Keratinocyte (primary cell): ENCODE results near the gene NELL1. TPM values are rescaled to one million over a fixed set of nuclear protein-coding genes. Genes with fewer than 3 reads are reported as not detected.

ENCODE experiments used
- DNase-seq: peaks from one replicate; pipeline ENCODE4 v3.0.0-alpha.2; 2011; ENCODE audit warnings: low read depth, missing footprints, low spot score
- FAIRE-seq: peaks from 2 replicates; lab custom pipeline; 2011; peaks lifted over from hg19 to GRCh38; lab: Jason Lieb, UNC
- H2AFZ ChIP-seq: 2 replicates; pipeline ENCODE4 v1.6.0; 2012; ENCODE audit warnings: low read length, control low read depth, inconsistent platforms; ENCODE audit not compliant: control insufficient read depth
- H3K27ac ChIP-seq: 2 replicates; pipeline ENCODE4 v1.5.1; 2011; ENCODE audit warnings: low read length; ENCODE audit not compliant: control insufficient read depth, insufficient read depth
- H3K27me3 ChIP-seq: 3 replicates; pipeline ENCODE4 v1.6.0; 2011; ENCODE audit warnings: low read length; ENCODE audit not compliant: control insufficient read depth, insufficient read depth; ENCODE audit errors: extremely low read depth
- H3K36me3 ChIP-seq, 2 experiments: 2 replicates in 1 of 2; 3 replicates in 1 of 2; pipeline ENCODE4 v1.5.1; 2011; ENCODE audit warnings: low read length in 2 of 2, mild to moderate bottlenecking in 1 of 2; ENCODE audit not compliant: control insufficient read depth in 2 of 2, insufficient read depth in 2 of 2; ENCODE audit errors: extremely low read depth in 1 of 2
- H3K4me1 ChIP-seq: 3 replicates; pipeline ENCODE4 v1.5.1; 2011; ENCODE audit warnings: low read length; ENCODE audit not compliant: control insufficient read depth, insufficient read depth; ENCODE audit errors: extremely low read depth
- H3K4me2 ChIP-seq: 3 replicates; pipeline ENCODE4 v1.6.0; 2011; ENCODE audit warnings: low read depth, low read length; ENCODE audit not compliant: control insufficient read depth, insufficient read depth; ENCODE audit errors: extremely low read depth
- H3K4me3 ChIP-seq, 3 experiments: fragments of 200-600 bp in 1 of 3; sonication (generic) in 1 of 3; 2 replicates in 2 of 3; 3 replicates in 1 of 3; pipeline ENCODE4 v1.5.1; 2011 to 2016; ENCODE audit warnings: low read length in 3 of 3, mild to moderate bottlenecking in 3 of 3, control low read depth in 2 of 3, inconsistent platforms in 1 of 3, low read depth in 1 of 3, mixed read lengths in 1 of 3, mixed run types in 1 of 3, moderate library complexity in 1 of 3; ENCODE audit not compliant: control insufficient read depth in 2 of 3, insufficient read depth in 2 of 3; ENCODE audit errors: extremely low read depth in 1 of 3
- H3K79me2 ChIP-seq: 2 replicates; pipeline ENCODE4 v1.6.0; 2012; ENCODE audit warnings: low read length; ENCODE audit not compliant: control insufficient read depth, insufficient read depth
- H3K9ac ChIP-seq: 3 replicates; pipeline ENCODE4 v1.6.0; 2011; ENCODE audit warnings: low read length; ENCODE audit not compliant: control insufficient read depth, insufficient read depth; ENCODE audit errors: extremely low read depth
- H3K9me1 ChIP-seq: 3 replicates; pipeline ENCODE4 v1.6.0; 2011; ENCODE audit warnings: low read length; ENCODE audit not compliant: control insufficient read depth, insufficient read depth; ENCODE audit errors: extremely low read depth
- H3K9me3 ChIP-seq: 2 replicates; pipeline ENCODE4 v1.5.1; 2012; ENCODE audit warnings: low read depth, low read length; ENCODE audit not compliant: control insufficient read depth
- H4K20me1 ChIP-seq: 3 replicates; pipeline ENCODE4 v1.6.0; 2011; ENCODE audit warnings: low read length; ENCODE audit not compliant: control insufficient read depth, insufficient read depth; ENCODE audit errors: extremely low read depth
- EZH2 ChIP-seq: IDR thresholded peaks from one replicate; pipeline ENCODE4 v1.6.1; 2012; ENCODE audit warnings: inconsistent platforms, mild to moderate bottlenecking, low read length, moderate library complexity
- dilution Hi-C: fragments of 300-500 bp; cut with MboI; formaldehyde crosslinking; loops from one replicate; pipeline ENCODE4 v1.7.0; 2020; ENCODE audit warnings: low sequenced_read_pairs; ENCODE audit not compliant: extremely low pct_ligation_motif_present
- polyA plus RNA-seq, 5 experiments: library from polyadenylated mRNA; depleted of rRNA in 3 of 5; stranded (reverse) in 3 of 5; stranded (forward) in 1 of 5; unstranded in 1 of 5; fragments of >200 nt; gene quantifications; 1 replicate in 1 of 5; 2 replicates in 3 of 5; 3 replicates in 1 of 5; pipeline versions ENCODE4 v1.2.1 to v1.2.3, GENCODE V29; 2011 to 2012; ENCODE audit warnings: missing spikeins in 2 of 5, low read depth in 1 of 5, low replicate concordance in 1 of 5
- TF ChIP-seq, protein P1 (sequence below), 3 experiments: IDR thresholded peaks in 1 of 3; conservative IDR thresholded peaks in 1 of 3; optimal IDR thresholded peaks in 1 of 3; 2 replicates in 2 of 3; 3 replicates in 1 of 3; pipeline versions ENCODE3 to v1.5.1; 2011; ENCODE audit warnings: low read length in 3 of 3, mild to moderate bottlenecking in 3 of 3, moderate library complexity in 2 of 3, control low read depth in 1 of 3, inconsistent platforms in 1 of 3; ENCODE audit not compliant: insufficient read depth in 2 of 3; ENCODE audit errors: extremely low read depth in 1 of 3

Gene NELL1
- polyA plus RNA-seq, 1 donor (not counting 4 experiments of a cell fraction or from before 2014, with no cell fraction given), result not detected

DNA sequence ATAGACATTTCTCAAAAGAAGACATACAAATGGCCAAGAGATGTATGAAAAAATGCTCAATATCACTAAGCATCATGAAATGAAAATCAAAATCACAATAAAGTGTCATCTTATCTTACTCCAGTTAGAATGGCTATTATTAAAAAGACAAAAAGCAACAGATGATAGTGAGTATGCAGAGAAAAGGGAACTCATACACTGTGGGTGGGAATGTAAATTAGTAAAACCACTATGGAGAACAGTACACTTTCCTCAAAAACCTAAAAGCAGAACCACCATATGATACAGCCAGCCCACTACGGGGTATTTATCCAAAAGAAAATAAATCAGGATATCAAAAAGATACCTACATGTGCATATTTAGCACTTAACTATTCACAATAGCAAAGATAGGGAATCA lies 823.5 kb downstream of the NELL1 start:
- Histone ChIP-seq H3K4me1 (no peaks in the 10 kb centered on the region), H3K4me2 (no peak overlapping the region), H3K9me3 (no peaks in the 10 kb centered on the region), H4K20me1 (no peaks in the 10 kb centered on the region), H3K4me3 (no peak overlapping the region), H3K79me2 (no peaks in the 10 kb centered on the region), H3K36me3 (no peaks in the 10 kb centered on the region), H3K27ac (no peak overlapping the region), H3K9me1 (no peaks in the 10 kb centered on the region), H3K27me3 (no peaks in the 10 kb centered on the region), H3K9ac (no peak overlapping the region), H2AFZ (no peak overlapping the region)
- DNase-seq, result no peak
- TF ChIP-seq, protein P1, sequence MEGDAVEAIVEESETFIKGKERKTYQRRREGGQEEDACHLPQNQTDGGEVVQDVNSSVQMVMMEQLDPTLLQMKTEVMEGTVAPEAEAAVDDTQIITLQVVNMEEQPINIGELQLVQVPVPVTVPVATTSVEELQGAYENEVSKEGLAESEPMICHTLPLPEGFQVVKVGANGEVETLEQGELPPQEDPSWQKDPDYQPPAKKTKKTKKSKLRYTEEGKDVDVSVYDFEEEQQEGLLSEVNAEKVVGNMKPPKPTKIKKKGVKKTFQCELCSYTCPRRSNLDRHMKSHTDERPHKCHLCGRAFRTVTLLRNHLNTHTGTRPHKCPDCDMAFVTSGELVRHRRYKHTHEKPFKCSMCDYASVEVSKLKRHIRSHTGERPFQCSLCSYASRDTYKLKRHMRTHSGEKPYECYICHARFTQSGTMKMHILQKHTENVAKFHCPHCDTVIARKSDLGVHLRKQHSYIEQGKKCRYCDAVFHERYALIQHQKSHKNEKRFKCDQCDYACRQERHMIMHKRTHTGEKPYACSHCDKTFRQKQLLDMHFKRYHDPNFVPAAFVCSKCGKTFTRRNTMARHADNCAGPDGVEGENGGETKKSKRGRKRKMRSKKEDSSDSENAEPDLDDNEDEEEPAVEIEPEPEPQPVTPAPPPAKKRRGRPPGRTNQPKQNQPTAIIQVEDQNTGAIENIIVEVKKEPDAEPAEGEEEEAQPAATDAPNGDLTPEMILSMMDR (optimal IDR thresholded peaks at IDR 0.05 in 1 of 3, IDR thresholded peaks at IDR 0.05 in 1 of 3, conservative IDR thresholded peaks at IDR 0.05 in 1 of 3; ENCODE audit: extremely low read depth in 1 of 3, insufficient read depth in 2 of 3, low read length in 3 of 3), result no peak
- no peak for TF ChIP-seq EZH2
- FAIRE-seq, result no peak
- dilution Hi-C loops, result no loop called here

DNA sequence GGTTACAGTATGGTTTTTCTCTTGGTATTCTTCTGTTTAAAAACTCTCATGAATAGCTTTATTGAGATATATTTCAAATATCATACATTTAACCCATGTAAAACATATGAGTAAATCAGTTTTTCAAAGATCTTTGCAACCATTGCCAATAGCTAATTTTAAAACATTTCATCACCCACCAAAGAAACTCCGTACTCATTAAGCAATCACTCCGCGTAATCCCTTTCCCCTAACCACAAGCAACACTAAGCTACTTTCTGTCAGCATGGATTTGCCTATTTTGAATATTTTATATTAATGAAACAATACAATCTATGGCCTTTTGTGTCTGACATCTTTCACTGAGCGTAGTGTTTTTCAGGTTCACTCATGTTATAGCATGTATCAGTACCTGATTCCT lies 825.6 kb downstream of the NELL1 start:
- Histone ChIP-seq H3K4me1 (no peaks in the 10 kb centered on the region), H3K9ac (no peak overlapping the region), H4K20me1 (no peaks in the 10 kb centered on the region), H3K79me2 (no peaks in the 10 kb centered on the region), H3K27ac (no peak overlapping the region), H3K4me3 (no peak overlapping the region), H2AFZ (no peak overlapping the region), H3K9me1 (no peaks in the 10 kb centered on the region), H3K9me3 (no peaks in the 10 kb centered on the region), H3K4me2 (no peak overlapping the region), H3K27me3 (no peaks in the 10 kb centered on the region), H3K36me3 (no peaks in the 10 kb centered on the region)
- DNase-seq, result no peak
- TF ChIP-seq, protein P1 (optimal IDR thresholded peaks at IDR 0.05 in 1 of 3, IDR thresholded peaks at IDR 0.05 in 1 of 3, conservative IDR thresholded peaks at IDR 0.05 in 1 of 3; ENCODE audit: extremely low read depth in 1 of 3, insufficient read depth in 2 of 3, low read length in 3 of 3), result no peak
- TF ChIP-seq EZH2, result no peak
- no peak for FAIRE-seq
- dilution Hi-C loops, result no loop called here
